Activated CD8-positive, alpha-beta memory T cell treated with anti-CD3 and anti-CD28 coated beads, Interleukin-2, amount 50 U/mL, for 1 hour (primary cell): ENCODE results near the gene GAK.

Source experiments
- DNase-seq: peaks from one replicate; pipeline ENCODE4 v3.0.0-alpha.2; 2020; ENCODE audit errors: extremely low read depth

GAK gene

GRCh38 chr4:889516-889915 is 42.6 kb downstream of the GAK start:
- no peak for DNase-seq

- no peak for DNase-seq
Measured at GRCh38 chr4:888029-888428, 44.1 kb downstream of the GAK start.

GRCh38 chr4:887034-887763 is 44.9 kb downstream of the GAK start:
- DNase-seq: no peak

- no peak for DNase-seq
Measured at GRCh38 chr4:886244-886643, 45.9 kb downstream of the GAK start.

GRCh38 chr4:885353-885752 is 46.8 kb downstream of the GAK start:
- no peak for DNase-seq

- DNase-seq: no peak
Measured at GRCh38 chr4:884896-885295, 47.2 kb downstream of the GAK start.

GRCh38 chr4:884259-884658 is 47.9 kb downstream of the GAK start:
- DNase-seq: no peak

GRCh38 chr4:883377-884095 is 48.6 kb downstream of the GAK start:
- DNase-seq: no peak

- no peak for DNase-seq
Measured at GRCh38 chr4:882646-883045, 49.5 kb downstream of the GAK start.

GRCh38 chr4:881709-882108 is 50.4 kb downstream of the GAK start:
- DNase-seq: no peak

GRCh38 chr4:880684-881405 is 51.3 kb downstream of the GAK start:
- no peak for DNase-seq

GRCh38 chr4:879729-880077 is 52.4 kb downstream of the GAK start:
- no peak for DNase-seq

- DNase-seq: no peak
Measured at GRCh38 chr4:878796-879728, 53.1 kb downstream of the GAK start.

- DNase-seq: no peak
Measured at GRCh38 chr4:877502-877901, 54.6 kb downstream of the GAK start.

GRCh38 chr4:876780-877179 is 55.3 kb downstream of the GAK start:
- DNase-seq: no peak

GRCh38 chr4:875818-876423 is 56.2 kb downstream of the GAK start:
- no peak for DNase-seq

- no peak for DNase-seq
Measured at GRCh38 chr4:874971-875817, 56.9 kb downstream of the GAK start.

GRCh38 chr4:874056-874455 is 58.1 kb downstream of the GAK start:
- DNase-seq: no peak

GRCh38 chr4:872241-872981 is 59.7 kb downstream of the GAK start:
- DNase-seq: no peak

GRCh38 chr4:871484-871883 is 60.6 kb downstream of the GAK start:
- DNase-seq: no peak
